Stimulated activated naive B cell treated with anti-CD40 and anti-IgM and Interleukin-4, amounts not matched to agents 10 μg/mL and 1 μg/mL and 100 μg/mL, for 72 hours (primary cell): ENCODE results near the gene THAP8.
"Not testable (repeated sequence)": the region's sequence is repeated elsewhere in the genome, so short reads cannot be mapped to it uniquely, and the experiment has no call there.

Experiments
- ATAC-seq, 2 donors: fragments of 150-1000 bp; cut with Tn5 transposase; replicated peaks; 2 replicates each; pipeline ENCODE4 v1.10.0; 2021; ENCODE audit warnings: moderate library complexity in 1 of 2
- DNase-seq: peaks from one replicate; pipeline ENCODE4 v3.0.0; 2021
- H3K27ac Mint-ChIP-seq: one replicate; pipeline ENCODE4 v1.8.0; 2022; ENCODE audit warnings: mild to moderate bottlenecking, mixed read lengths
- H3K27me3 Mint-ChIP-seq, 2 donors: one replicate each; pipeline ENCODE4 v1.8.0; 2022; ENCODE audit warnings: mixed read lengths in 2 of 2
- H3K36me3 Mint-ChIP-seq, 2 donors: one replicate each; pipeline ENCODE4 v1.8.0; 2022; ENCODE audit warnings: mixed read lengths in 2 of 2, mild to moderate bottlenecking in 1 of 2
- H3K4me1 Mint-ChIP-seq, 2 donors: one replicate each; pipeline ENCODE4 v1.8.0; 2022; ENCODE audit warnings: mixed read lengths in 2 of 2, mild to moderate bottlenecking in 1 of 2
- H3K4me3 Mint-ChIP-seq, 2 donors: one replicate each; pipeline ENCODE4 v1.8.0; 2022; ENCODE audit warnings: mild to moderate bottlenecking in 2 of 2, mixed read lengths in 2 of 2, moderate library complexity in 1 of 2
- H3K9me3 Mint-ChIP-seq, 2 donors: one replicate each; pipeline ENCODE4 v1.8.0; 2022; ENCODE audit warnings: mixed read lengths in 2 of 2, mild to moderate bottlenecking in 1 of 2

THAP8 gene

GRCh38 chr19:36058481-36059179, 4.5 kb upstream of the THAP8 start:
- no peak overlapping the region for H3K27ac Mint-ChIP-seq
- peaks cover 1 to 18% of the 10 kb centered on the region in 2 donors for H3K36me3 Mint-ChIP-seq
- H3K27me3 Mint-ChIP-seq, result no peaks in the 10 kb centered on the region
- no peak overlapping the region for H3K4me3 Mint-ChIP-seq
- H3K4me1 Mint-ChIP-seq, result peaks cover 14 to 15% of the 10 kb centered on the region in 2 donors
- DNase-seq, result no peak
- H3K9me3 Mint-ChIP-seq, result no peaks in the 10 kb centered on the region
- ATAC-seq, result no peak

DNA sequence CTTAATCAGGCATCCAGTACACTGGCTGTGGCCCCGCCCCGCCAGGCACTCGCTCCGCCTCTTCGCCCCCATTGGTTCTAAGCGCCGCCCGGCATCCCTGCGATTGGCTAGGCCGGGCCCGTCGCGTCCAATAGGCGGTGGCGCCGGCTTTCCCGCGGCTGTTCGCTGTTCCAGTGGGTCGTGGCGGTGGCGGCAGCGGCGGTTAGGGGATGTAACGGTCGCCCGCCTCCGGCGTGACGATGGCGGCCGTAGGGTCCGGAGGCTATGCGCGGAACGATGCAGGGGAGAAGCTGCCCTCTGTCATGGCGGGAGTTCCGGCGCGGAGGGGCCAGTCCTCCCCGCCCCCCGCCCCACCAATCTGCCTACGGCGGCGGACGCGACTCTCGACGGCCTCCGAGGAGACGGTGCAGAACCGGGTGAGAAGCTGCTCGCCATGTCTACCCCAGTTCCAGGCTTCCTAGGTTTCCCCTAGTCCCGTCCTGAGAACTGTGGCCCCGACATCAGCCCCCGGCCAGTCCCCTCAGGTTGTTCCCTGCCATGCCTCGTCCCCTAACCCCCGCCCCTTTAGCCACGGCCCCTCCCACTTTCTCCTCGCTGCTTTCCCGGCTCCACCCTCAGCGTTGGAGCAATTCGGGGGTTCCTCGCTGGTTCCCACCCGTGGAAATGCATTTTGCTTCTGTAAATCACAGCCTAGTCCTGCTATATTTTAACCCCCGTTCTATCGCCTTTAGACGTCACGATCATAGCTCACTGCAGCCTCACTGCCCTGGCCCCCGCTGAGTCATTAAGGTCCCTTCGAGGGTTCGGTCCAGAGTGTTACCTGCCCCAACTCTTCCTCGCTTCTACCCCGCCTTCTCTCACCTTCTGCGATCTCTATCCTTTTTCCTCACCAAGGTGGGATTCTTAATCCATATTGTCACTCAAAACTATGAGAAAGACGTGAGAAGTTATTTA, 925 bp upstream of the THAP8 start, which contains the start of gene WDR62:
WDR62 (plus strand) TSS at position 165 of the 954 bp plus-strand sequence; CDS start at position 240, 75 bp downstream.
- peaks cover 1 to 13% of the 10 kb centered on the region in 2 donors for H3K36me3 Mint-ChIP-seq
- H3K4me1 Mint-ChIP-seq, result peaks cover 14% of the 10 kb centered on the region in 2 donors
- H3K4me3 Mint-ChIP-seq, result peak within 1 kb of the TSS; percentile 98 to 99
- H3K9me3 Mint-ChIP-seq, result no peaks in the 10 kb centered on the region
- no peaks in the 10 kb centered on the region for H3K27me3 Mint-ChIP-seq
- ATAC-seq (peak; percentile 81 to 82), DNase-seq (peak; percentile 92)
- H3K27ac Mint-ChIP-seq, result peak within 1 kb of the TSS; percentile 99

DNA sequence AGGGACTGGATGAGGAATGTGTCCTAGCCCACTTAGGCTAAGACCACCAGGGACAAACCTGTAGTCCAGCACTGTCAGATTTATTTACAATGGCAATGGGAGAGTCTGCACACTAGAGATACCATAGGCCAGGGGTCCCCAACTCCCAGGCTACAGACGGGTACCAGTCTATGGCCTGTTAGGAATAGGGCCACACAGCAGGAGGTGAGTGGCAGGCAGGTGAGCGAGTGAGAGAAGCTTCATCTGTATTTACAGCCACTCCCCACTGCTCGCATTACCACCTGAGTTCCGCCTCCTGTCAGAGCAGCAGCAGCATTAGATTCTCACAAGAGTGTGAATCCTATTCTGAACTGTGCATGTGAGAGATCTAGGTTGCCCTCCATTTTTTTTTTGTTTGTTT, 2.4 kb downstream of the THAP8 start:
- Mint-ChIP-seq H3K27me3 (no peaks in the 10 kb centered on the region), H3K4me1 (peaks cover 13 to 14% of the 10 kb centered on the region in 2 donors), H3K4me3 (no peak overlapping the region), H3K36me3 (peaks cover 1 to 3% of the 10 kb centered on the region in 2 donors), H3K9me3 (no peaks in the 10 kb centered on the region), H3K27ac (no peak overlapping the region)
- DNase-seq (no peak), ATAC-seq (no peak)

DNA sequence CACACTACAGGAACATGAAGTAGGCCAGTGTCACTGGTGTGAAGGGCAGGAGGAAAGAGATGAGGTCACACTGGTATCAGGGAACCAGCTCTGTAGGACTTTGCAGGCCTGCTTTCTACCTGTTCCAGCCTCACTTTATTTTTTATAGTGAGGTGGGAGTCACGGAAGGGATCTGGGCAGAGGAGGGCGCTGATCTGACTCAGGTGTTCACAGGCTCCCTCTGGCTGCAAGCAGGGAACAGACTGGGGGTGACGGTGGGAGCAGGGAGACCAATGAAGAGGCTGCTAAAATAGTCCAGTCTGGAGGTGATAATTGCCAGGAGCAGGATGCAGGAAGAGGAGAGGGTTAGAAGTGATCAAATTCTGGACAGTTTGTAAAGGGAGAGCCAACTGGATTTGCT, 2.8 kb downstream of the THAP8 start:
- Mint-ChIP-seq H3K36me3 (peaks cover 3 to 4% of the 10 kb centered on the region in 2 donors), H3K27ac (no peak overlapping the region), H3K27me3 (no peaks in the 10 kb centered on the region), H3K4me1 (peaks cover 11 to 13% of the 10 kb centered on the region in 2 donors), H3K4me3 (no peak overlapping the region), H3K9me3 (no peaks in the 10 kb centered on the region)
- DNase-seq (no peak), ATAC-seq (no peak)

DNA sequence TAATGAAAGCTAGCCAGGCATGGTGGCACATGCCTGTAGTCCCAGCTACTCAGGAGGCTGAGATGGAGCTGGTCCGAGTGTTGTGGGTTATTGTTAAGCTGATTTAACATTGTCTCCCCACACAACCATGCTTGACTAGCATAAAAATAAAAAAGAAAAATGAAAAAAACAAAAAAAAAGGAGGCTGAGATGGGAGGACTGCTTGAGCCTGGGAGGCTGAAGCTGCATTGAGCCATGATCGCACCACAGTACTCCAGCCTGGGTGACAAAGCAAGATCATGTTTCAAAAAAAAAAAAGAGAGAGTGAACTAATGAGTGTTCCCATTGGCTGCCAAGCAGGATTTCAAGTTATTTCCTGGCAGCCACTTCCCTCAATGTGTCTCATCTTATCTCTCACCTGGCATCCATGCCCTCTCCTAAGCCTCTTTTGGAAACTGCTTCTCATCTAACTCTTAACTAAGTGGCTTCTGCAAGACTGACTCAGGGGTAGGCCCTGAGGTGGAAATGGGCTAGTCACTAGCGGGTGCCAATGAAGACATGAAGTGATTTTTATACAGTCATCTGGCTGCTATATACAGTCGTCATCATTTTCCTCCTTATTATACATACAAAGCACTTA, 4.9 kb downstream of the THAP8 start:
- Mint-ChIP-seq H3K4me3 (no peak overlapping the region), H3K27me3 (no peaks in the 10 kb centered on the region), H3K9me3 (peaks cover 0 to 1% of the 10 kb centered on the region in 2 donors), H3K27ac (no peak overlapping the region), H3K36me3 (peaks cover 11 to 12% of the 10 kb centered on the region in 2 donors), H3K4me1 (peaks cover 0 to 4% of the 10 kb centered on the region in 2 donors)
- no peak for ATAC-seq
- DNase-seq, result no peak

GRCh38 chr19:36047835-36048234, 6.2 kb downstream of the THAP8 start:
- Mint-ChIP-seq H3K36me3 (peaks cover 11 to 12% of the 10 kb centered on the region in 2 donors), H3K4me3 (no peak overlapping the region), H3K27ac (no peak overlapping the region), H3K27me3 (no peaks in the 10 kb centered on the region), H3K4me1 (peaks cover 0 to 1% of the 10 kb centered on the region in 2 donors), H3K9me3 (peaks cover 0 to 1% of the 10 kb centered on the region in 2 donors)
- ATAC-seq (no peak), DNase-seq (no peak)

- Mint-ChIP-seq H3K27ac (no peak overlapping the region), H3K36me3 (peaks cover 11 to 13% of the 10 kb centered on the region in 2 donors), H3K27me3 (no peaks in the 10 kb centered on the region), H3K4me3 (no peak overlapping the region), H3K4me1 (peaks cover 0 to 1% of the 10 kb centered on the region in 2 donors), H3K9me3 (peaks cover 0 to 1% of the 10 kb centered on the region in 2 donors)
- DNase-seq (no peak), ATAC-seq (no peak)
These were observed 7.5 kb downstream of the THAP8 start for GRCh38 chr19:36046443-36047050.

- no peak overlapping the region for H3K4me3 Mint-ChIP-seq
- H3K9me3 Mint-ChIP-seq, result peaks cover 0 to 1% of the 10 kb centered on the region in 2 donors
- no peaks in the 10 kb centered on the region for H3K4me1 Mint-ChIP-seq
- H3K36me3 Mint-ChIP-seq, result peaks cover 15 to 22% of the 10 kb centered on the region in 2 donors
- DNase-seq (no peak), ATAC-seq (no peak)
- H3K27ac Mint-ChIP-seq, result no peak overlapping the region
- H3K27me3 Mint-ChIP-seq, result no peaks in the 10 kb centered on the region
These were observed 10.1 kb downstream of the THAP8 start for GRCh38 chr19:36043952-36044351.

GRCh38 chr19:36041831-36042230, 12.3 kb downstream of the THAP8 start:
- no peaks in the 10 kb centered on the region for H3K27me3 Mint-ChIP-seq
- peaks cover 0 to 3% of the 10 kb centered on the region in 2 donors for H3K4me1 Mint-ChIP-seq
- DNase-seq (no peak), ATAC-seq (no peak)
- no peak overlapping the region for H3K27ac Mint-ChIP-seq
- H3K4me3 Mint-ChIP-seq, result no peak overlapping the region
- peaks cover 0 to 1% of the 10 kb centered on the region in 2 donors for H3K9me3 Mint-ChIP-seq
- peaks cover 19 to 26% of the 10 kb centered on the region in 2 donors for H3K36me3 Mint-ChIP-seq

DNA sequence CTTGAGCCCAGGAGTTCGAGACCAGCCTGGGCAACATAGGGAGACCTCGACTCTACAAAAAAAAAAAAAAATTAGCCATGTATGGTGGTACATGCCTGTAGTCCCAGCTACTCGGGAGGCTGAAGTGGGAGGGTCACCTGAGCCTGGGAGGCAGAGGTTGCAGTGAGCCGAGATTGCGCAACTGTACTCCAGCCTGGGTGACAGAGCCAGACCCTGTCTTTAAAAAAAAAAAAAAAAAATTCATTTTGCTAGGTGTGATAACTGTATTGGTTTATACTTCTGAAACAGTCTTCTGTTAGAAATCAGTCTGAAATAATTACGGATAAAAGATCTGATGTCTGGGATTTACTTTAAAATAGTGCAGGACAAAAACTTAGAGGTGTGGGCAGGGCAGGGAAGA, 13.0 kb downstream of the THAP8 start:
- not testable (repeated sequence) for ATAC-seq, H3K4me1 Mint-ChIP-seq, H3K27ac Mint-ChIP-seq, H3K9me3 Mint-ChIP-seq, DNase-seq, H3K27me3 Mint-ChIP-seq, H3K4me3 Mint-ChIP-seq
- peaks cover 15 to 23% of the 10 kb centered on the region in 2 donors for H3K36me3 Mint-ChIP-seq

DNA sequence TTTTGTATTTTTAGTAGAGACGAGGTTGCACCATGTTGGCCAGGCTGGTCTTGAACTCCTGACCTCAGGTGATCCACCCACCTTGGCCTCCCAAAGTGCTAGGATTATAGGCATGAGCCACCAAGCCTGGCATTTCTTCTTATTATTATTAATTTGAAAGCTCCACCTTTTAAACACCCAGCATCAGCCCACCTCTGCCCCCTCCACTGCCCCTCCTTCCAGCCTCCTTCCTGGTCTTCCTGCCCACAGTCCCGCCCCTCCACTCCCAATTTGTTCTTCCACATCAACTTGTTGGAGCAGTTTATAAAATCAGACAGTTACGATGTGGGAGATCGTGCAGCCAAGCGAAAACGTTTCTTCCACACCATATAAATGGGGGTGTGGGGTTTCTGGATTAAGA, 13.6 kb downstream of the THAP8 start:
- H3K4me3 Mint-ChIP-seq, result no peak overlapping the region
- no peak for ATAC-seq
- no peak for DNase-seq
- H3K36me3 Mint-ChIP-seq, result peaks cover 17 to 24% of the 10 kb centered on the region in 2 donors
- peaks cover under 1 to 3% of the 10 kb centered on the region in 2 donors for H3K4me1 Mint-ChIP-seq
- H3K9me3 Mint-ChIP-seq, result no peaks in the 10 kb centered on the region
- no peaks in the 10 kb centered on the region for H3K27me3 Mint-ChIP-seq
- H3K27ac Mint-ChIP-seq, result no peak overlapping the region

DNA sequence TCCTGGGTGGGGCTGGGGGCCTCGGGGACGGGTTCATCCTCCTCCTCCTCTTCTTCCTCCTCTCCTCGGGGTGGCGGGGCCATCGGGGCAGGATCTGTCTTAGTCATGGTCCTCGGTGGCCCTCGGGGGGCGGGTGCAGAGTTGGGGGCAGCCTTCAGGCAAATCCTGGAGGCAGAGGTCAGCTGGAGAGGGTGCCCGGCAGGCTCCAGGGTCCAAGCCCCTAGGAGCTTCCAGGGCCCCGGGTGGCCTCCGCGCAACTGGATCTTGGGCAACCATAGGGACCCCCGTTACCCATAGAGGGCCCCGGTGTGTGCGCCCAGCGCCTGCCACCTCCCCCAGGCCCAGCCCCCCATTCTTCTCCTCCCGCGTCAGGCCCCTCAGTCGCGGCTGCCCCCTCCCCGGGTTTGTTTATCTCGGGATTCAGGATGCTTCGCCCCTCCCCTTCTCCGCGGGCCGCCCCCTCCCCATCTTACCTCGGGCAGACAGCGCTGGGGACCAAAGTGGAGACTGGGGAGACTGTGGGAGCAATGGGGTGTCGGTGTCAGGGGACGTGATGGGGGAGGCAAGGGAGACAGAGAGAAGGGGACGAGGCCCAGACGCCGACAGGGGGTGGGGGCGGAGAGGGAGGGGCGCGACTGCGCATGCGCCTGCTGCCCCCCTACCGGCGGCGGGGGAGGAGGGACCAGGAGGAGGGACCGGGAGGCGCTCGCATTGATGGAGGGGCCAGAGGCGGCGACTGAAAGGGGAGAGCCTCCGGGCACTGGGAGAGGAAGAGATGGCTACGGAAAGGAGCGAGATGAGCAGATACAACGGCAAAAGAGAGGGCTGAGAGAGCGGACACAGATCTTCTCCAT, 21.6 kb downstream of the THAP8 start, which contains the start of gene CLIP3:
CLIP3 (minus strand) TSS at position 623 of the 854 bp plus-strand sequence; CDS start at position 107, 516 bp downstream.
- Mint-ChIP-seq H3K4me3 (peak within 1 kb of the TSS; percentile 45 to 62), H3K4me1 (peaks cover 7 to 14% of the 10 kb centered on the region in 2 donors), H3K36me3 (peaks cover 45 to 47% of the 10 kb centered on the region in 2 donors), H3K27me3 (peaks cover 8 to 11% of the 10 kb centered on the region in 2 donors), H3K9me3 (no peaks in the 10 kb centered on the region), H3K27ac (peak within 1 kb of the TSS; percentile 70)
- ATAC-seq, result peak; percentile 39 to 44
- DNase-seq, result no peak

DNA sequence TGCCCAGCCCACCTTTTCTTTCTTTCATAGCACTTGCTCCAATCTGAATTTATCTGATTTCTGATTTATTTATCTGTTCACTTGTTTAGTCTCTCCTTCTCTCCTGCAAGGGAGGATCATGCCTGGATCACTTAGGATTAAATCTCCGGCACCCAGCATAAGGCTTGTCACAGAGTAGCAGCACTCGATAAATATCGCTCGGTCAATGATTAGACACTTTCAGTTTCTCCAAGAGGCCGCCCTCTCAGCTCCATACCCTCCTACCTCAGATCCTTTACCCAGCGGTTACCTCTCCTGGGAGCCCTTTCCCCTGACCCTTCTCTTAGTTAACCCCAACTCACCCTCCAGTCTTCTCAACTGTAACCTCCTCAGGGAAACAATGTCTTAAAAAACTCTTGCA, 22.8 kb downstream of the THAP8 start:
- Mint-ChIP-seq H3K27me3 (peaks cover 8 to 11% of the 10 kb centered on the region in 2 donors), H3K27ac (no peak overlapping the region), H3K4me1 (peaks cover 4 to 14% of the 10 kb centered on the region in 2 donors), H3K36me3 (peaks cover 40 to 41% of the 10 kb centered on the region in 2 donors), H3K9me3 (no peaks in the 10 kb centered on the region), H3K4me3 (no peak overlapping the region)
- DNase-seq (no peak), ATAC-seq (no peak)
